ENCODE measurements around the gene TMEM154. TPM values are rescaled to one million over a fixed set of nuclear protein-coding genes. Genes with fewer than 3 reads are reported as not detected.

The TMEM154 gene
- total RNA-seq, 1 donor from 2014 or later, result 1.4 TPM

DNA sequence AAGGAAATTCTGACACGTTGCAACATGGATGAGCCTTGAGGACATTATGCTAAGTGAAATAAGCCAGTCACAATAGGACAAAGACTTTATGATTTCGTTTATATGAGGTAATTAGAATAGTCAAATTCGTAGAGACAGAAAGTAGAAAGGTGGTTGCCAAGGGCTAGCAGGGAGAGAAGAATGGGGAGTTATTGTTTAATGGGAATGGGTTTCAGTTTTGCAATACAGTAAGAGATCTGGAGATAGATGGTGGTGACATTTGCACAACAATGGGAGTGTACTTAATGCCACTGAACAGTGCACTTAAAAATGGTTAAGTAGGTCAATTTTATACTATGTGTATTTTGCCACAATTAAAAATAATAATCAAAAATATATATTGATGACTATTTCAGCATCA, 43.4 kb upstream of the TMEM154 start:
- TF ChIP-seq, protein P1, sequence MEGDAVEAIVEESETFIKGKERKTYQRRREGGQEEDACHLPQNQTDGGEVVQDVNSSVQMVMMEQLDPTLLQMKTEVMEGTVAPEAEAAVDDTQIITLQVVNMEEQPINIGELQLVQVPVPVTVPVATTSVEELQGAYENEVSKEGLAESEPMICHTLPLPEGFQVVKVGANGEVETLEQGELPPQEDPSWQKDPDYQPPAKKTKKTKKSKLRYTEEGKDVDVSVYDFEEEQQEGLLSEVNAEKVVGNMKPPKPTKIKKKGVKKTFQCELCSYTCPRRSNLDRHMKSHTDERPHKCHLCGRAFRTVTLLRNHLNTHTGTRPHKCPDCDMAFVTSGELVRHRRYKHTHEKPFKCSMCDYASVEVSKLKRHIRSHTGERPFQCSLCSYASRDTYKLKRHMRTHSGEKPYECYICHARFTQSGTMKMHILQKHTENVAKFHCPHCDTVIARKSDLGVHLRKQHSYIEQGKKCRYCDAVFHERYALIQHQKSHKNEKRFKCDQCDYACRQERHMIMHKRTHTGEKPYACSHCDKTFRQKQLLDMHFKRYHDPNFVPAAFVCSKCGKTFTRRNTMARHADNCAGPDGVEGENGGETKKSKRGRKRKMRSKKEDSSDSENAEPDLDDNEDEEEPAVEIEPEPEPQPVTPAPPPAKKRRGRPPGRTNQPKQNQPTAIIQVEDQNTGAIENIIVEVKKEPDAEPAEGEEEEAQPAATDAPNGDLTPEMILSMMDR (IDR thresholded peaks at IDR 0.05; ENCODE audit: borderline replicate concordance), result no peak
- intact Hi-C loops (cut with micrococcal nuclease), result no loop called here

DNA sequence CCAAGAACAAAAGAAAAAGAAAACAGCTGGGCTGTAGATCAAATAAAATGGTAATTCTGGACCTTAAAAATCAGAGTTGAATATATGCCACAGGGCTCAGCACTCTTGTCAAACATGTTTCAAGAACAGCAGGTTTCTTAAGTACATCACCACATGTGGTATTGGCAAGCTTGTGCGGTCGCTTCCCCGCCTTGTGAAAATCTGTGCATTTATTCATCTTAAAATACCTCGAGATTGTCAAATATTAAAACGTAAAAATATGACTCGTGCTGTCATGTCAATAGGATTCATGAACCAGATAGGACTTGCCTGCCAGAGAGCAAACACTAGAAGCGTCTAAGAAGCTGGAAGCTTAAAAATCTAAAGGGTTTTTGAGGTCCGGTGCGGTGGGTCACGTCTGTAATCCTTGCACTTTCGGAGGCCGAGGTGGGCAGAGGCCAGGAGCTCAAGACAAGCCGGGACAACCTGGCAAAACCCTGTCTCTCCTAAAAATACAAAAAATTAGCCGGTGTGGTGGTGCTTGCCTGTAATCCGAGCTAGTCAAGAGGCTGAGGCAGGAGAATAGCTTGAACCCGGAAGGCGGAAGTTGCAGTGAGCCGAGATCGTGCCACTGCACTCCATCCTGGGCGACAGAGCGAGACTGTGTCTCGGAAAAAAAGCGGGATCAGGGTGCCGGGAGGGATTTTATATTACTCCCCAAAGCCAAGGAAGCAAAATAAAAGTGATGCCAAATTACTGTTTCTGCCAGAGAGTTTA, 40.2 kb upstream of the TMEM154 start:
- no peaks in the 10 kb centered on the region for H3K27me3 ChIP-seq (ENCODE audit: low read depth)
- DNase-seq, result no peak
- no peaks in the 10 kb centered on the region for H3K36me3 ChIP-seq
- no peak overlapping the region for H3K27ac ChIP-seq (replicated peaks)
- peaks cover under 1% of the 10 kb centered on the region for H3K4me1 ChIP-seq
- intact Hi-C loops (cut with micrococcal nuclease), result no loop called here
- TF ChIP-seq, protein P1 (IDR thresholded peaks at IDR 0.05; ENCODE audit: borderline replicate concordance), result no peak
- peaks cover 5% of the 10 kb centered on the region for H3K9me3 ChIP-seq (replicated peaks)
- peak overlapping the region; percentile 11 for H3K4me3 ChIP-seq

More for the DNA sequence above, 43.4 kb upstream of the TMEM154 start:
- H3K4me1 ChIP-seq, result no peaks in the 10 kb centered on the region
- H3K4me3 ChIP-seq, result no peak overlapping the region
- H3K27me3 ChIP-seq (ENCODE audit: low read depth), result no peaks in the 10 kb centered on the region
- H3K27ac ChIP-seq (replicated peaks), result no peak overlapping the region
- no peak for DNase-seq
- no peaks in the 10 kb centered on the region for H3K36me3 ChIP-seq
- H3K9me3 ChIP-seq (replicated peaks), result no peaks in the 10 kb centered on the region

DNA sequence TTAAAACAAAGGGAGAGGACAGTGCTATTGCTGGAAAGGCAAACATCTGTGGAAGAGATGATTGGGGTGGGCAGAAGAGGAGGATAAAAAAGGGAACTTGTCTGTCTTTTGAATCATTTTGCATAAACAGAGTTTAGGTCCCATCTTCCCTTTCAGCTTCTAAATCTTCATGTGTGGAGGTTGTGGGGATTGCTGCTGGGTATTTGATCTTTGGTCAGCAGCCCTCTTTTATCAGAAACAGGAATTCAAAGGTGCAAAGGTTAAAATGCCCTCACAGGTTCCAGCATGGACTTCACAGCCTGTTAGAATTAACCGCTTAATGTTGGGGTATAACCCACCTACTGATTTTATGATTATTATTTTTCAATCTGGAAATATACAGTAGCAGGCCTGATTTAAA, 39.5 kb upstream of the TMEM154 start:
- intact Hi-C loops (cut with micrococcal nuclease), result no loop called here
- Histone ChIP-seq H3K4me3 (no peak overlapping the region), H3K27ac (replicated peaks) (no peak overlapping the region), H3K36me3 (no peaks in the 10 kb centered on the region), H3K4me1 (peaks cover 8% of the 10 kb centered on the region), H3K9me3 (replicated peaks) (peaks cover 8% of the 10 kb centered on the region), H3K27me3 (ENCODE audit: low read depth) (no peaks in the 10 kb centered on the region)
- DNase-seq, result no peak
- TF ChIP-seq, protein P1 (IDR thresholded peaks at IDR 0.05; ENCODE audit: borderline replicate concordance), result no peak

DNA sequence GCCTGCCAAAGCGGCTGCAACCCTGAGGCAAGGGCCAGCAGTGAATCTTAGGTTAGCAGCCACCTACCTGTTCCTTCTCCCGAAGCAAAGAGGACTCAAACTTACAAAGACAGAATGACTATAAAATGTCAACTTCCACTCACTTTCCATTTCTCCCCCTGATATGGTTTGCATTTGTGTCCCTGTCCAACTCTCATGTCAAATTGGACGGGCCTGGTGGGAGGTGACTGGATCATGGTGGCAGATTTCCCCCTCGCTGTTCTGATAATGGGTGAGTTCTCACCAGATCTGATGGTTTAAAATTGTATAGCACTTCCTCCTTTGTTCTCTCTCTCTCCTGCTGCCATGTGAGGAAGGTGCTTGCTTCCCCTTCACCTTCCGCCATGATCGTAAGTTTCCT, 35.3 kb upstream of the TMEM154 start:
- H3K27me3 ChIP-seq (ENCODE audit: low read depth), result no peaks in the 10 kb centered on the region
- intact Hi-C loops (cut with micrococcal nuclease), result no loop called here
- H3K4me3 ChIP-seq, result no peak overlapping the region
- TF ChIP-seq, protein P1 (IDR thresholded peaks at IDR 0.05; ENCODE audit: borderline replicate concordance), result no peak
- peaks cover 13% of the 10 kb centered on the region for H3K4me1 ChIP-seq
- no peaks in the 10 kb centered on the region for H3K36me3 ChIP-seq
- H3K9me3 ChIP-seq (replicated peaks), result peaks cover 8% of the 10 kb centered on the region
- peak overlapping the region; percentile 49 for H3K27ac ChIP-seq (replicated peaks)
- DNase-seq, result no peak

DNA sequence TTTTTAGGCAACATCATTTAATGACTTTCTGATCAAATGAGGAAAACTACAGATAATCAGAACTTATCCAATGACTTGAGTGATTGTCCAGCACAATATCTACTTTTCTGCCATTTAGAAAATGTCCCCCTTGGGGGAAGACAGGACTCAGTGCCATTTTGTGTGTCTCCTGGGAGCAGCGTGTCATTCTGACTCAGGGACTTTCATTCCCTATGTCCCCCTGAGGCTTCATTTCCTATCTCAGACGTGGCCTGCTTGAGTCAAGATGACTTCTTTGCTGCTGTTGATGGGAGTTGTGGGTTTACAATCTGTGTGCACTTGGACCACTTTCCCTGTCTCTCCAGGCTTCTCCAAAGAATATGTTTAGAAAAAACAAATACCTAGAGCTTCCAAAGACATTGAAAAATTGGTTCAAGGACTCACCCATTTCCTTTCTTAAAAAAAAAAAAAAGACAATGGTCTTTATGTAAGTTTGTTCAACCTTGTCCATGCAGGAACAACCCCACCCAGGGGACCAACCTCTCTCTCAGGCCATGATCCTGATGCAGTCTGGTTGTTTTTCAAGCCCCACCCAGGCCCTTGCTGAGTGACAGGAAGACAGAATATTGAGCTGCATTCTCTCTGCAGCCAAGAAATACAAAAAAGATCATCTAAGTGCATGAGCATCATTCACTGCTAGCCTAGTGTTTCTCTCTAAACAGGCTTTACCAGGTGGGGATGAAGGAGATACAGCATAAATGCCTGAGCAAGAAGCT, 34.3 kb upstream of the TMEM154 start:
- no peaks in the 10 kb centered on the region for H3K27me3 ChIP-seq (ENCODE audit: low read depth)
- TF ChIP-seq, protein P1 (IDR thresholded peaks at IDR 0.05; ENCODE audit: borderline replicate concordance), result no peak
- peak overlapping the region; percentile 63 for H3K27ac ChIP-seq (replicated peaks)
- intact Hi-C loops (cut with micrococcal nuclease), result no loop called here
- peak; percentile 18 for DNase-seq
- H3K9me3 ChIP-seq (replicated peaks), result peaks cover 8% of the 10 kb centered on the region
- H3K4me3 ChIP-seq, result no peak overlapping the region
- H3K36me3 ChIP-seq, result no peaks in the 10 kb centered on the region
- peaks cover 13% of the 10 kb centered on the region for H3K4me1 ChIP-seq

All from left ventricle myocardium inferior (tissue), 1 donor.